NCI-H345 treated with DMSO at 0.1 percent for 48 hours (cell line): ENCODE measurements around the gene ODF4.
"Not testable (repeated sequence)": the region's sequence is repeated elsewhere in the genome, so short reads cannot be mapped to it uniquely, and the experiment has no call there.

ENCODE experiments used
- DNase-seq: peaks from one replicate; lab custom pipeline; 2025; ENCODE audit not compliant: unreplicated experiment; lab: John Stamatoyannopoulos, UW

Gene ODF4

DNA sequence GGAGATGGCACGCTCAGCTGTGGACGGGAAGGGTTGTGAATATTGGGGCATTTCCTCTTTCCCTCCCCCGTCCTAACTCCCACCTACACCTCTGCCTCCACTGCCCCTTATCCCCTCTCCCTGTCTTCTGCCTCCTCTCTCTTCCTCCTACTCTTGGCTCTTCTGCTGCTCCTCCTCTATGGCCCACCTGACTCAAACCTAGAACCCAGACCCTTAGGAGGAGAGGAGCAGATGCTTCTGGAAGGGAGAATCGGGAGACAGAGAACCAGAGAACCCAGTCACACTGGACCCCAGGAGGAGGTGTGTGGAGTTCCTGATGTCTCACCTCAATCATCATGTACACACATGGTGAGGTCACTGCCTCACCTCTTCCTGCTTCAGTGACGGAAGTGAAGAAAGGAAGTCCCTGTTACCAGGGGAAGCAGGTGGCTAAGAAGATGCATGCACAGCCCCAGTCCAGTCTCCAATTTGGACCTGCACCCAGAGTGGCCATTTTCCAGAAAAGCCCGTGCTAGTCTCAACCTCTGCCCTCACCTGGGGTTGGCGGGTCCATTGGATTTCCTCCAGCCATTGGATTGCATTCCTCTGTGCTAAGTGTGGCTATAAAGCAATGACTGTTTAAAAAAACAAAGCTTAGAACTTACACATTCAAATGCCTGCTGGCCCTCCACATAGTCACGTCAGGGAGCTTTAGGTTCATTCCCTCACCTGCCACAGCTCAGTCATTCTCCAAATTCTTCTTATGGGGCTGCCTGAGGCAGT is 54.0 kb downstream of the ODF4 start:
- no peak for DNase-seq

DNA sequence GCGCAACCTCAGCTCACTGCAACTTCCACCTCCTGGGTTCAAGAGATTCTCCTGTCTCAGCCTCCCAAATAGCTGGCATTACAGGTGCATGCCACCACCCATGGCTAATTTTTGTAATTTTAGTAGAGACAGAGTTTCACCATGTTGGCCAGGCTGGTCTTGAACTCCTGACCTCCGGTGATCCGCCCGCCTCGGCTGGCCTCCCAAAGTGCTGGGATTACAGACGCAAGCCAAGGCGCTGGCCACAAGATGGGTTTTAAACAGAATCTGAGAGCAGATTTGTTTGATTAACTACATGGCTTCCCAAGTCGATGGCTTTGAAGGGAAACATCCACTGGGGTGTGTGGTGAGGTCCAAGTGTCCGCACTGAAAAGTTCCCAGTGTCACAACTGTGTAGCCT is 54.9 kb downstream of the ODF4 start:
- not testable (repeated sequence) for DNase-seq
